Duodenal mucosa (tissue), 2 donors: Measurements from ENCODE around the gene PPP2CA.

Source experiments
- H3K27ac ChIP-seq: one replicate; pipeline ENCODE4 v1.7.0; 2013; ENCODE audit warnings: low read depth, low read length
- H3K27me3 ChIP-seq, 2 donors: one replicate each; pipeline ENCODE4 v1.7.0; 2013; ENCODE audit warnings: low read length in 2 of 2, control low read depth in 1 of 2; ENCODE audit not compliant: insufficient read depth in 2 of 2, control insufficient read depth in 1 of 2
- H3K36me3 ChIP-seq, 2 donors: one replicate each; pipeline ENCODE4 v1.7.0; 2013; ENCODE audit warnings: low read length in 2 of 2, control low read depth in 1 of 2; ENCODE audit not compliant: insufficient read depth in 2 of 2, control insufficient read depth in 1 of 2
- H3K4me1 ChIP-seq, 2 donors: one replicate each; pipeline ENCODE4 v1.7.0; 2013; ENCODE audit warnings: low read length in 2 of 2, control low read depth in 1 of 2; ENCODE audit not compliant: insufficient read depth in 2 of 2, control insufficient read depth in 1 of 2
- H3K4me3 ChIP-seq, 2 donors: one replicate each; pipeline ENCODE4 v1.7.0; 2013; ENCODE audit warnings: low read length in 2 of 2, low read depth in 1 of 2
- H3K9ac ChIP-seq, 2 donors: one replicate each; pipeline ENCODE4 v1.7.0; 2013; ENCODE audit warnings: low read length in 2 of 2, low read depth in 1 of 2
- H3K9me3 ChIP-seq, 2 donors: one replicate each; pipeline ENCODE4 v1.7.0; 2013; ENCODE audit warnings: low read length in 2 of 2, control low read depth in 1 of 2; ENCODE audit not compliant: control insufficient read depth in 1 of 2

PPP2CA gene

DNA sequence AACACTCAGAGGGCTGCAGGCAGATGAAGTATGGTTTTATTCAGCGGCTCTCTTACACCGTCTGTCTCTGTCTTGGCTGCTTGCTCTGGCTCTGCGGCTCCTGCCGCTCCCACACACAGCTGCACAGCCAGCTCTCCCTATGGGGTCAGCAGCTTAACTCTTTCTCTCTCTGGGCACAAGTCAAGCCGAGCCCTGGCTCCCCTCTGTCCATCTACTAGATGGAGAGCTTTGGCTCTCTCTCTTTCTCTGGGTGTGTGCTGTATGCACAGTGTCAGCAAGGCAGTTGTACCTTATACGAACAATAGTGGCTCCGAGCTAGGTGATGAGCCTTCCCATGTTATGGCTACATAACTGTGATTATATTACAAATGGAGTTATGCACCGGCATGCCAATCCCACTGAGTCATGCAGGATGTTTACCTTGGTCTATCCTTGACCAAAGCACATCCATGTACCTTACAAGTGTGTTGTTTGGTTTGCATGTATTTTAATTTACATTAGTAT lies 19.3 kb upstream of the PPP2CA start:
- Histone ChIP-seq H3K27ac (no peak overlapping the region), H3K4me1 (peaks cover 0 to 9% of the 10 kb centered on the region in 2 donors), H3K4me3 (no peak overlapping the region)

DNA sequence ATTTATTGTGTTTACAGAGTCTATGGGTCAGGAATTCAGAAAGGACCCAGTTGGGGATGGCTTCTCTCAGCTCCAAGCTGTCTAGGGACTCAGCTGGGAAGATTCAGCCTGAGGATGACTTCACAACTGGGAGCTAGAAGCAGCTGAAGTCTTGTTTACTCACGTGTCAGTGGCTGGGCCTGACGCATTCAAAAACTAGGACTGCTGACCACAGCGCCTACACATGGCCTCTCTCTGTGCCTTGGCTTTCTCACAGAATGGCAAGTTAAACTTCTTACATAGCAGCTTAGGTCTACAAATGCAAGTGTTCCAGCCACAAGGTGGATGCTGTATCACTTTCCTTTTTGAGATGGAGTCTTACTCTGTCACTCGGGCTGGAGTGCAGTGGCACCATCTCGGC lies 16.3 kb upstream of the PPP2CA start:
- no peak overlapping the region for H3K27ac ChIP-seq
- H3K4me1 ChIP-seq, result peaks cover 0 to 9% of the 10 kb centered on the region in 2 donors
- H3K4me3 ChIP-seq, result no peak overlapping the region
- no peaks in the 10 kb centered on the region for H3K9me3 ChIP-seq
- H3K9ac ChIP-seq, result no peak overlapping the region
- H3K27me3 ChIP-seq, result no peaks in the 10 kb centered on the region
- no peaks in the 10 kb centered on the region for H3K36me3 ChIP-seq

More for the DNA sequence above, 19.3 kb upstream of the PPP2CA start:
- H3K27me3 ChIP-seq, result no peaks in the 10 kb centered on the region
- no peak overlapping the region for H3K9ac ChIP-seq
- no peaks in the 10 kb centered on the region for H3K36me3 ChIP-seq
- H3K9me3 ChIP-seq, result no peaks in the 10 kb centered on the region

DNA sequence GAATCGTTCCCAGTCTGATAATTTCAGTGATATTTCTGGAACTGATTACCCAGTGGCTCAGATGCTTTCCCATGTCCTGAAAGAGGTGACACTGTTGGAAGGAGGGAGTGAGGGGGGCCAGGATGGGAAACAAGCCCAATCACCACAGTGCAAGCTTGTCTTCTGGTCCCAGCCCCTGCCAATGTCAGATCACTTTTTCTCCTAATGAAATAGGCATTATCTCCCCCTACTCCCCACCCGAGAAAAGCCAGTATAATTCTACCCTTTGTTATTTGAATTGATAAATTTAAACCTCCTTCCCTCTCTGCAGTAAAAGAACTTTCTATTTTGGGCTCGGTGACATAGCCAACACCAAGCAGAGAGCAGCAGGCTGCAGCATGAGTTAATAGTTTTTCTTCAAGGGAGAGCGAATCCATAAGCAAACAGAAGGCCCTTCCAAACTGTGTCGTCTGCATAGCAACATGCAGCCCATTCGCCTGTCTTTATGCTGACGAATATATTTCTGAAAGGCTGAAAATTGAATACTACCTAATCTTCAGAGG lies 14.6 kb upstream of the PPP2CA start:
- Histone ChIP-seq H3K27ac (no peak overlapping the region), H3K9ac (peak overlapping the region in 1 of 2 donors; percentile 13), H3K27me3 (no peaks in the 10 kb centered on the region), H3K4me3 (no peak overlapping the region), H3K4me1 (peaks cover 0 to 9% of the 10 kb centered on the region in 2 donors), H3K36me3 (no peaks in the 10 kb centered on the region), H3K9me3 (no peaks in the 10 kb centered on the region)

DNA sequence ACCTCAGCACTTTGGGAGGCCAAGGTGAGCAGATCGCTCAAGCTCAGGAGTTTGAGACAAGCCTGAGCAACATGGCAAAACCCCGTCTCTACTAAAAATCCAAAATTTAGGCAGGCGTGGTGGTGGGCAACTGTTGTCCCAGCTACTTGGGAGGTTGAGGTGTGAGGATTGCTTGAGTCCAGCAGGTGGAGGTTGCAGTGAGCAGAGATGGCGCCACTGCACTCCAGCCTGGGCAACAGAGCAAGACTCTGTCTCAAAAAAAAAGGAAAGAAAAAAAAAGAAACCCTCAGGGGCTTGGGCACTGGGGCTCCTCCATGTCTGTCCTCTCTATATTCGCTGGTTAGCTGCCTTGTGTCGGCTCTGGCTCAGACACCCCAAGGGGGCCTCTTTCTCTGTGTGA lies 10.9 kb upstream of the PPP2CA start:
- H3K27ac ChIP-seq, result no peak overlapping the region
- no peaks in the 10 kb centered on the region for H3K9me3 ChIP-seq
- H3K9ac ChIP-seq, result no peak overlapping the region
- no peak overlapping the region for H3K4me3 ChIP-seq
- no peaks in the 10 kb centered on the region for H3K36me3 ChIP-seq
- H3K27me3 ChIP-seq, result no peaks in the 10 kb centered on the region
- H3K4me1 ChIP-seq, result peaks cover 0 to 9% of the 10 kb centered on the region in 2 donors

DNA sequence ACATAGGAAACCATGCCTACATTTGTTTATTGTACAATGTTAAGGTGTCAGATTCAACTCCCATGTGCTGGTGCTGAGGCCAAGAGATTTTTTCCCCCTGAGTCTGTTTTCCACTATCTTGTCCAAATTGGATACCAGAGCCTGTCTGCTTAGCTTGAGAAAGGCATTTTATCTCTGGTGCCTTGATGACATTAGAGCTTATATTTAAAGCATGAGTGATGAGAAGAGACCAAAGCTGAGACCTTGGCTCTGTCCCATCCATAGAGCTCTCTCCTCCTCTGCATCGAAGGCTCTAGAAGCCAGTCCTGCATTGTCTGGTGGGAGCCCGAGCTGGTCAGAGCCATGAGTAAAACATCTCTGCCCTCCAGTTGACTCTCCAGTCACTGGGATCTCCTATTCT lies 10.4 kb upstream of the PPP2CA start:
- Histone ChIP-seq H3K36me3 (no peaks in the 10 kb centered on the region), H3K4me1 (peaks cover 0 to 9% of the 10 kb centered on the region in 2 donors), H3K9me3 (no peaks in the 10 kb centered on the region), H3K27ac (no peak overlapping the region), H3K9ac (no peak overlapping the region), H3K4me3 (no peak overlapping the region), H3K27me3 (no peaks in the 10 kb centered on the region)

DNA sequence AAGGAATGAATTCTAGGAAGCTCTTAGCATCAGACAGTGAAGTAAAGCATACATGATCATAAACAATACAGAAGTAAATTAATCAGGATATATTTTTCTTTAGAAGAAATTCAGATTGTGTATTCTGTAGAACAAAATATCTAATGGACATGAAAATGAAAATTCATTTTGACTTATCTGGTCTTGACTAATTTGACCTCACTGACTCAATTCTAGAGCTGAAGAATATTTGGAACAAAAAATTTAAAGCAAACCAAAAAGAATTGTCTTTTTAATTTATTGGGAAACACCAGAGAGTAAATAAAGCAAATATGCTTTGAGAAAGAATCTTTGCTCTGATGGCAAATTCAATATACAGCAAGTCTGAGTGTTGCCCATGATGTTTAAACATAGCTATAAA lies 2.8 kb upstream of the PPP2CA start:
- Histone ChIP-seq H3K9ac (no peak overlapping the region), H3K27me3 (no peaks in the 10 kb centered on the region), H3K36me3 (no peaks in the 10 kb centered on the region), H3K27ac (no peak overlapping the region), H3K4me3 (no peak overlapping the region), H3K9me3 (no peaks in the 10 kb centered on the region), H3K4me1 (peaks cover 13 to 21% of the 10 kb centered on the region in 2 donors)

DNA sequence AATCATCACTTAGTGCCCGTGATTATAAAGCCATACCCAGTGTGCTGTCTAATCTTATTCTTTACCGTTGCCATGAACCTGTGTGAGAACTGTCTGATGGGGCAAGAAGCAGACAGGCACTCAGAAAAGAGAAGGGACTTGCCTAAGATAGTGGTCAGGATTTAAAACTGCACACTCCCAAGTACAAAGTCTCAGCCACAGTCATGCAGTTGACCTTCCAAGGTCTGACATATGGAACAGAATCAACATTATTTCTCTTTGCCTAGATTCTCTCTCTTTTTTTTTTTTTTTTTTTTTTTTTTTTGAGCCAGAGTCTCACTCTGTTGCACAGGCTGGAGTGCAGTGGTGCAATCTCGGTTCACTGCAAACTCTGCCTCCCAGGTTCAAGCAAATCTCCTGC lies 1.9 kb upstream of the PPP2CA start:
- H3K27me3 ChIP-seq, result no peaks in the 10 kb centered on the region
- no peaks in the 10 kb centered on the region for H3K9me3 ChIP-seq
- no peak overlapping the region for H3K9ac ChIP-seq
- peaks cover 19 to 25% of the 10 kb centered on the region in 2 donors for H3K4me1 ChIP-seq
- H3K36me3 ChIP-seq, result no peaks in the 10 kb centered on the region
- H3K27ac ChIP-seq, result no peak overlapping the region
- no peak overlapping the region for H3K4me3 ChIP-seq

DNA sequence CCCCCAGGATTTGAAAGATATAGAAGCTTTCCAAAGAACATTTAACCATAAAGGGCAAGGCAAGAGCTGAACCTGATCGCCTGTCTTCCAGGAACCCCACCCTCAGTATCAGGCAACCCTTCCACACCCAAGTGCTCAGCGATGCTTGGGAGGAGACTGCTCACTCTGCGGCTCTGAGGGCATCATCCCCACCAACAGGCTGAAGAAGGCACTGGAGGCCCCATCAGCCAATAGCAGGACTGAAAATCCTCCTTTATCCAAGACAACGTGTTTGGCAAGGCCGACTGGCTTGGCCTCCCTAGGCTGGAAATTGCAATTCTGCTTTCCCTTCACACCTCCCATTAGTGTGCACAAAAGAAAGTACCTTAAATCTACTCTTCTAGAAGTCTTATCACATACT lies 1.4 kb upstream of the PPP2CA start:
- H3K9ac ChIP-seq, result peak overlapping the region; percentile 97 to 99
- no peaks in the 10 kb centered on the region for H3K36me3 ChIP-seq
- peak overlapping the region; percentile 91 to 94 for H3K4me3 ChIP-seq
- H3K27me3 ChIP-seq, result no peaks in the 10 kb centered on the region
- peak overlapping the region; percentile 100 for H3K27ac ChIP-seq
- no peaks in the 10 kb centered on the region for H3K9me3 ChIP-seq
- H3K4me1 ChIP-seq, result peaks cover 23 to 30% of the 10 kb centered on the region in 2 donors

DNA sequence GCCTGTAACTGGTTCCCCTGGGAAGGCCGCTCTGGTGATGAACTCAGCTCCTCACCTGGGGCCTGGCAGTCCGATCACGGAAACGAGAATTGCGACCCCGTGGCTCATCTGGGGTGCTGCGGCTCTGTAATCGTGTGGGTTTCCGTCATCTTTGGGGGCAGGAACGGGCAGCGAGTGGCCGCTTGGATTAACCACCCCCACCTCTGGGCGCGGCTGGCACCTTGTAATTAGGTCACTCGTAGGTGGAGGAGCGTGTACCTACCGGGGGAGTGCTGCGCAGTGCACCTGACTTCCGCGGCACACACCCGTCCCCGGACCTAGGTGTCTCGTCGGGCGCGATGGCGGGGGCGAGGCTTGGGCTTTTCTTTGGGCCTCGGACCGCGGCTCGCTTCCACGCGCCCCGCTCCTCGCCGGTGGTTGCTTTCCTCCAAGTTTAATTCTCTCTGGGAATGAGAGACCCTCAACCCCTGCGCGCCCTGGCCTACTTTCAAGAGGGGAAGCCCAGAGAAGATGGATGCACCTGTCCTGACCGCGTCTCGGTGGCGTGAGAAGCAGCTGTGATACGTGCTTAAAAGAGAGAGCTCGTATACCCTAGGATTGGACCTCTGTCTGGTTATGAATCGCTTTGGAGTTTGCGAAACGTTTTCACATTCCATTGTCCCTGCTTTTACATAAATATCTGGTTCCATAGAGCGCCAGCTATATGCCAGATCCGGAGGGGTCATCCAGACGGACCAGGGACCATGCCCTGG lies 744 bp upstream of the PPP2CA start:
- Histone ChIP-seq H3K27me3 (no peaks in the 10 kb centered on the region), H3K27ac (peak overlapping the region; percentile 100), H3K9me3 (no peaks in the 10 kb centered on the region)

DNA sequence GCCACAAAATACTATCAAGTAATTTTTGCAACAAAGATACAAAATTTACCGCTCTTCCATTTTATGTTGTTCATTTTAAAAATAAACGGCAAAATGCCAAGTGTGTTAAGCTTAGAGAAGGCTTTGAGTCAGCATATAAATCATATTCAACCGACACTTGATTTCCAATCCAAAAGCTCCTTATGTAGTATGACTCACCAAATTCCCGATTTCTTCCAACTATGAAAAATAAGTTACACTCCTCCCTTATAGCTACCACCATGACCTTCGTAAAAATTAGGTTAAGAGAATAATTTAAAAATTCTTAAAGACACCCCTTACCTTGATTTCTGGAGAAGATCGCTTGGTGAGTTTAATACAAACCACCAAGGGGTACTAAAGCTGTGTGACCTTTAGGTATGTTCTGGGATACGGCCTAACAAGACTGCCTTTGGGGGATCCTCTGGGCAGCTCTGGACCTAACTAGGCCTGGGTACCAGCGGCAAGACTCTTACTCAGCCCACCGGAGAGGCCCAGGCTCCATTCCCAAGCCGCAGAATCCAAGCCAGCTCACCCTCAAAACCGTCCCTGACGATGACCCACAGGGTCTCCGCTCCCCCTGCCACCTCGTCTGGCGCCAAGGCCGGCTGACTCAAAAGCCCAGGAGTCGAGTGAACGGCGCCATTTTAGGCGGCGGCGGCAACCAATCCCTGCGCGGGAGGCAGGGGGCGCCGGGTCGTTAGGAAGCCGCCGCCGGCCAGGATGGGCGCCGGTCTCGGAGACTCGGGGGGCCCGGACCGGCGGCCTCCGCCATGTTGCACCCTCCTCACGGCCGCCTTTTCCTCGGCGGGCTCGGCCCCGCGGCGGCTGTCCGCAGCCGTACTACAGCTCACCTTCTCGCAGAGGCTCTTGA lies 739 bp downstream of the PPP2CA start:
- H3K27ac ChIP-seq, result peak overlapping the region; percentile 100
- no peaks in the 10 kb centered on the region for H3K9me3 ChIP-seq
- H3K4me1 ChIP-seq, result peaks cover 34 to 41% of the 10 kb centered on the region in 2 donors
- H3K27me3 ChIP-seq, result no peaks in the 10 kb centered on the region
- H3K36me3 ChIP-seq, result peaks cover 0 to 7% of the 10 kb centered on the region in 2 donors
- peak overlapping the region; percentile 91 to 94 for H3K4me3 ChIP-seq
- H3K9ac ChIP-seq, result peak overlapping the region; percentile 97 to 99

More for the DNA sequence above, 744 bp upstream of the PPP2CA start:
- H3K4me1 ChIP-seq, result peaks cover 28 to 34% of the 10 kb centered on the region in 2 donors
- peak overlapping the region; percentile 97 to 99 for H3K9ac ChIP-seq
- H3K4me3 ChIP-seq, result peak overlapping the region; percentile 91 to 94
- H3K36me3 ChIP-seq, result no peaks in the 10 kb centered on the region
